OCI-LY1 (cell line): ENCODE measurements around the gene SAMD3.

Source experiments
- H2AFZ ChIP-seq: fragments of 200-600 bp; sonication (generic), shearing (Covaris generic); 2 replicates; pipeline ENCODE4 v1.6.0; 2014; ENCODE audit warnings: antibody characterized with exemption, mild to moderate bottlenecking, low read length
- H3F3A ChIP-seq: fragments of 200-600 bp; sonication (generic), shearing (Covaris generic); 2 replicates; pipeline ENCODE4 v1.6.0; 2014; ENCODE audit warnings: mild to moderate bottlenecking, antibody characterized with exemption, low read length, moderate library complexity; ENCODE audit not compliant: insufficient read depth
- H3K27ac ChIP-seq: fragments of 200-600 bp; sonication (generic); 2 replicates; pipeline ENCODE4 v1.5.1; 2014; ENCODE audit warnings: low read length, mixed run types, mild to moderate bottlenecking, low read depth; ENCODE audit not compliant: poor library complexity, severe bottlenecking
- H3K27me3 ChIP-seq: fragments of 200-600 bp; sonication (generic); 2 replicates; pipeline ENCODE4 v1.6.0; 2014; ENCODE audit warnings: antibody characterized with exemption, mild to moderate bottlenecking, low read length, moderate library complexity; ENCODE audit not compliant: insufficient read depth
- H3K36me3 ChIP-seq: fragments of 200-600 bp; sonication (generic); 2 replicates; pipeline ENCODE4 v1.6.1; 2014; ENCODE audit warnings: mild to moderate bottlenecking, antibody characterized with exemption, low read length, moderate library complexity, mixed read lengths; ENCODE audit not compliant: insufficient read depth
- H3K4me1 ChIP-seq: fragments of 200-600 bp; sonication (generic); 2 replicates; pipeline ENCODE4 v1.5.1; 2014; ENCODE audit warnings: mild to moderate bottlenecking, low read length, moderate library complexity; ENCODE audit not compliant: insufficient read depth, severe bottlenecking
- H3K4me2 ChIP-seq: fragments of 200-600 bp; sonication (generic), shearing (Covaris generic); 2 replicates; pipeline ENCODE4 v1.6.1; 2014; ENCODE audit warnings: low read length
- H3K4me3 ChIP-seq: fragments of 200-600 bp; sonication (generic); 2 replicates; pipeline ENCODE4 v1.5.1; 2014; ENCODE audit warnings: low read length, low read depth, mild to moderate bottlenecking, mixed read lengths; ENCODE audit not compliant: poor library complexity, severe bottlenecking
- H3K79me2 ChIP-seq: fragments of 200-600 bp; shearing (Covaris generic); 2 replicates; pipeline ENCODE4 v1.6.1; 2016; ENCODE audit warnings: mixed run types, low read length, mixed read lengths; ENCODE audit not compliant: insufficient read depth
- H3K9ac ChIP-seq: fragments of 200-600 bp; sonication (generic), shearing (Covaris generic); 2 replicates; pipeline ENCODE4 v1.6.1; 2014; ENCODE audit warnings: mild to moderate bottlenecking, low read length, mixed read lengths
- H3K9me2 ChIP-seq: fragments of 200-600 bp; sonication (generic), shearing (Covaris generic); 2 replicates; pipeline ENCODE4 v1.6.1; 2014; ENCODE audit warnings: low read depth, mild to moderate bottlenecking, low read length, mixed read lengths
- H3K9me3 ChIP-seq: fragments of 200-600 bp; shearing (Covaris generic); 2 replicates; pipeline ENCODE4 v1.6.1; 2014; ENCODE audit warnings: low read length, mixed read lengths
- H4K20me1 ChIP-seq: fragments of 200-600 bp; sonication (generic), shearing (Covaris generic); 2 replicates; pipeline ENCODE4 v1.6.0; 2016; ENCODE audit warnings: mild to moderate bottlenecking, low read length; ENCODE audit not compliant: insufficient read depth
- EZH2 ChIP-seq: fragments of 200-600 bp; sonication (generic), shearing (Covaris generic); IDR thresholded peaks from 2 replicates; pipeline ENCODE4 v1.8.0; 2017; ENCODE audit warnings: borderline replicate concordance, mixed run types, mild to moderate bottlenecking, antibody characterized with exemption, low read length, moderate library complexity, mixed read lengths
- TF ChIP-seq, protein P1 (sequence below): fragments of 200-600 bp; sonication (generic), shearing (Covaris generic); IDR thresholded peaks from 2 replicates; pipeline ENCODE4 v1.5.1; 2017; ENCODE audit warnings: mild to moderate bottlenecking, antibody characterized with exemption, low read length, moderate library complexity, mixed read lengths

The SAMD3 gene

DNA sequence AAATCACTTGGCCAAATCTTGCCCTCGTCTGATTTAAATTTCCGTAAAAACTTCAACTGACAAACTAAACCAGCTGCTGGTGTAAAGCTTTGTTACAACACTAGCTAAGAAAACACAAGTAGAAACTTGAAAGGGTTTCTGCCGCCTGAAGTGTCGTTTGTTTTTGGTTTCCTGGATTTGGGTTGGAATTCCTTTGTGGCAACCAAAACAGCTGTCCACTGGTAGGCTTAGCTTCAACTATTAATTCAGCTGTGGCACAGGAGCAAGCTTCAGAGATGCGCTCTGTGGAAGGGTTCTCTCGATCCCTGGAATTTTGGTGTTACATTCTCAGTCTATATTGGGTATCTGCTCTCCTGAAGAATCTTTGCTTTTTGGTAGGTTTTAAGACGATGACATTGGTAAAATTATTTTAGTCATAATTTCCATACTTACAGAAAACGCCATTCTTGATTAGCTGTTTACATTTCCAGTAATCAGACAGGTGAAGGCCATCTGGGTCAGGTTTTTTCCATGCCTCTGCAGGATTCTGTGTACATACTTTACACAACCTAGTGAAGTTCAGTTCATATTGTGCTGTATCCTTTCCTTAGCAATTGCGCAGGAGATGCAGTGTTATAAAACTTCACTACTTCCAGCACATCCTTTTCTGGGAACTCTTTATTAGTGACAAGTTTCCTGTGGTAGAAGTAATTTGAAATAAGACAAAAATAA lies 29.9 kb upstream of the SAMD3 start:
- no peaks in the 10 kb centered on the region for H3F3A ChIP-seq
- no peaks in the 10 kb centered on the region for H3K4me1 ChIP-seq
- TF ChIP-seq EZH2, result no peak
- TF ChIP-seq, protein P1, sequence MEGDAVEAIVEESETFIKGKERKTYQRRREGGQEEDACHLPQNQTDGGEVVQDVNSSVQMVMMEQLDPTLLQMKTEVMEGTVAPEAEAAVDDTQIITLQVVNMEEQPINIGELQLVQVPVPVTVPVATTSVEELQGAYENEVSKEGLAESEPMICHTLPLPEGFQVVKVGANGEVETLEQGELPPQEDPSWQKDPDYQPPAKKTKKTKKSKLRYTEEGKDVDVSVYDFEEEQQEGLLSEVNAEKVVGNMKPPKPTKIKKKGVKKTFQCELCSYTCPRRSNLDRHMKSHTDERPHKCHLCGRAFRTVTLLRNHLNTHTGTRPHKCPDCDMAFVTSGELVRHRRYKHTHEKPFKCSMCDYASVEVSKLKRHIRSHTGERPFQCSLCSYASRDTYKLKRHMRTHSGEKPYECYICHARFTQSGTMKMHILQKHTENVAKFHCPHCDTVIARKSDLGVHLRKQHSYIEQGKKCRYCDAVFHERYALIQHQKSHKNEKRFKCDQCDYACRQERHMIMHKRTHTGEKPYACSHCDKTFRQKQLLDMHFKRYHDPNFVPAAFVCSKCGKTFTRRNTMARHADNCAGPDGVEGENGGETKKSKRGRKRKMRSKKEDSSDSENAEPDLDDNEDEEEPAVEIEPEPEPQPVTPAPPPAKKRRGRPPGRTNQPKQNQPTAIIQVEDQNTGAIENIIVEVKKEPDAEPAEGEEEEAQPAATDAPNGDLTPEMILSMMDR, result no peak
- H3K4me3 ChIP-seq, result no peak overlapping the region
- no peaks in the 10 kb centered on the region for H3K27me3 ChIP-seq
- no peaks in the 10 kb centered on the region for H4K20me1 ChIP-seq
- no peaks in the 10 kb centered on the region for H3K36me3 ChIP-seq
- H2AFZ ChIP-seq, result no peak overlapping the region
- H3K9me2 ChIP-seq, result no peaks in the 10 kb centered on the region
- no peak overlapping the region for H3K4me2 ChIP-seq
- no peaks in the 10 kb centered on the region for H3K9me3 ChIP-seq
- no peak overlapping the region for H3K27ac ChIP-seq
- H3K79me2 ChIP-seq, result no peaks in the 10 kb centered on the region
- H3K9ac ChIP-seq, result no peak overlapping the region

DNA sequence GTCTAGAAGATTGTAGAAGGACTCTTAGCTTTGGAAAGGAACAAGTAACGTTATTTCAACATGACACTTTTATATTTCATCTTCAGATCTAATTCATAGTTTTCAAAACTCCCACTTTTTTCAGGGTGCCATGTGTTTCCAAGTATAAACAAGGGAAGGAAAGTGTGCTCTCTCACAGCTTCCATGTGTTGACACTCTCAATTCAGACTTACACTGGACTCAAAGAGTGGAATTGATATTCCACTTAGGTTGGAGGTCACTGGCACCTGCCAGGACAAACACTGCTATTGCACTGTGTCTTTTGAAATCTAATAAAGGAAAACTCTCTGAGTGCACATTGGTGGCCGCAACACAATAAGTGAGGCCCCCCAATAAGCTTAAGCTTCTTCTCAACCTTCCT lies 22.5 kb upstream of the SAMD3 start:
- no peaks in the 10 kb centered on the region for H3K4me1 ChIP-seq
- H3K27ac ChIP-seq, result no peak overlapping the region
- no peak overlapping the region for H2AFZ ChIP-seq
- no peaks in the 10 kb centered on the region for H3K27me3 ChIP-seq
- TF ChIP-seq EZH2, result no peak
- TF ChIP-seq, protein P1, result no peak
- no peak overlapping the region for H3K4me2 ChIP-seq
- no peak overlapping the region for H3K4me3 ChIP-seq
- no peak overlapping the region for H3K9ac ChIP-seq
- H4K20me1 ChIP-seq, result no peaks in the 10 kb centered on the region
- no peaks in the 10 kb centered on the region for H3F3A ChIP-seq
- no peaks in the 10 kb centered on the region for H3K9me2 ChIP-seq
- H3K36me3 ChIP-seq, result no peaks in the 10 kb centered on the region
- H3K9me3 ChIP-seq, result no peaks in the 10 kb centered on the region
- H3K79me2 ChIP-seq, result no peaks in the 10 kb centered on the region

DNA sequence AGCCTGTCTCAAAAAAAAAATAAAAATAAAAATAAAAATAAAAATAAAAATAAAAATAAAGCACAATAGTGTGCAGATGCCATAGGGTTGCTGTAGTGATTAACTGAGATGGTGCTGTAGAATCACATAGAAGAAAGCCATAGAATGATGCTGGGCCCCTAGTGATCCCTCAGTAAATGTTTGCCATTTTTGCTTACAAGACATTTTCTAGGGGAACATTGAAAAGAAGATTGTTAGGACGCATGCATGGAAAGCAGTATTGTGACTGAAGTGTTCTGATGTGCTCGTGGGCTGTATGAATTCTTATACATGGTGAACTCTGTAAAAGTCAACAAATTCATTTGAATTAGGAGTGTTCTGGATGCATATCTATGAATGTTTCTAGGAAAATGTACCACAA lies 22.0 kb upstream of the SAMD3 start:
- no peak for TF ChIP-seq EZH2
- TF ChIP-seq, protein P1, result no peak
- H3K4me2 ChIP-seq, result no peak overlapping the region
- H3K4me3 ChIP-seq, result no peak overlapping the region
- H3K9me3 ChIP-seq, result no peaks in the 10 kb centered on the region
- no peaks in the 10 kb centered on the region for H3F3A ChIP-seq
- H3K27me3 ChIP-seq, result no peaks in the 10 kb centered on the region
- H4K20me1 ChIP-seq, result no peaks in the 10 kb centered on the region
- H3K9ac ChIP-seq, result no peak overlapping the region
- H3K36me3 ChIP-seq, result no peaks in the 10 kb centered on the region
- no peaks in the 10 kb centered on the region for H3K4me1 ChIP-seq
- no peak overlapping the region for H2AFZ ChIP-seq
- H3K79me2 ChIP-seq, result no peaks in the 10 kb centered on the region
- no peak overlapping the region for H3K27ac ChIP-seq
- no peaks in the 10 kb centered on the region for H3K9me2 ChIP-seq
